Measurements from ENCODE around the gene KLHL8. TPM values are rescaled to one million over a fixed set of nuclear protein-coding genes. Genes with fewer than 3 reads are reported as not detected.

Gene KLHL8
- total RNA-seq, 1 donor, result 14.2 TPM

DNA sequence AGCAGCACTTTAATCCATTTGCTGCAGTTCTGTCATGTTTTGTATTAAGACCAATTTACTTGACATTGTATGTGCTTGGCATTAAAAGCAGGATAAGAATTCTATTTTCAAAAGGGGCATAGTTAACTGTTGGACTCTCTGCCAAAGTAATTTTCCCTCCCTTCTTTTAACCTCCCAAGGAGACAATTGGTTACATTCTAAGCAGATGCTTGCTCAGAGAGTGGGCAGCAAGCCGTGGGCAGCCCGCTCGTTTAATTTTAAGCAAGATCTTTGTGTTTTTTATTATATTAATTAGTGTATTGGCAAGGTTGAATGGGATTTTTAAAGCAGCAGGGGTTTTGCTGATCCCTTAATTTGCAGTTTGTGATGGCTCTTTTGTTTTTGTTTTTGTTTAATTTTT is 37.1 kb upstream of the KLHL8 start:
- H3K4me3 ChIP-seq (ENCODE audit: low read depth, low read length), result no peak overlapping the region
- DNase-seq (ENCODE audit: low read depth), result no peak
- TF ChIP-seq, protein P1, sequence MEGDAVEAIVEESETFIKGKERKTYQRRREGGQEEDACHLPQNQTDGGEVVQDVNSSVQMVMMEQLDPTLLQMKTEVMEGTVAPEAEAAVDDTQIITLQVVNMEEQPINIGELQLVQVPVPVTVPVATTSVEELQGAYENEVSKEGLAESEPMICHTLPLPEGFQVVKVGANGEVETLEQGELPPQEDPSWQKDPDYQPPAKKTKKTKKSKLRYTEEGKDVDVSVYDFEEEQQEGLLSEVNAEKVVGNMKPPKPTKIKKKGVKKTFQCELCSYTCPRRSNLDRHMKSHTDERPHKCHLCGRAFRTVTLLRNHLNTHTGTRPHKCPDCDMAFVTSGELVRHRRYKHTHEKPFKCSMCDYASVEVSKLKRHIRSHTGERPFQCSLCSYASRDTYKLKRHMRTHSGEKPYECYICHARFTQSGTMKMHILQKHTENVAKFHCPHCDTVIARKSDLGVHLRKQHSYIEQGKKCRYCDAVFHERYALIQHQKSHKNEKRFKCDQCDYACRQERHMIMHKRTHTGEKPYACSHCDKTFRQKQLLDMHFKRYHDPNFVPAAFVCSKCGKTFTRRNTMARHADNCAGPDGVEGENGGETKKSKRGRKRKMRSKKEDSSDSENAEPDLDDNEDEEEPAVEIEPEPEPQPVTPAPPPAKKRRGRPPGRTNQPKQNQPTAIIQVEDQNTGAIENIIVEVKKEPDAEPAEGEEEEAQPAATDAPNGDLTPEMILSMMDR (IDR thresholded peaks at IDR 0.05; ENCODE audit: insufficient read depth, low read depth, low read length), result no peak

DNA sequence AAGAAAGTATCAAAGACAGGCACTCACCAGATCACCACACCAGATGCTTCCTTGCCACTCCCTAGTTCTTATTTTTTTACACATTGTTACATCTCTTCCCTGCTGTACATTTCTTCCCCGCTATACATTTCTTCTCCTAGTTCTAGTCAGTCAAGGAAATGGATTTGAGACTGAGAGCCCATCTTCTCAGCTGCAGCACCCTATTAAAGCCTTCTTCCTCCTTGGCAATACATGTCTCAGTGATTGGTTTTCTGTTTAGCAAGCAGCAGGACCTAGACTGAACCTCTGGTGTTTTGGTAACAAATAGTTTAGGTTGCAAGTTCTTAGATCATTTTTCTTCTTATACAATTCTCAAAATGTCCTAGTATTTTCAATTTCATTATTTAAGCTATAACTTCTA is 35.3 kb upstream of the KLHL8 start:
- no peak for DNase-seq (ENCODE audit: low read depth)
- H3K4me3 ChIP-seq (ENCODE audit: low read depth, low read length), result no peak overlapping the region
- TF ChIP-seq, protein P1 (IDR thresholded peaks at IDR 0.05; ENCODE audit: insufficient read depth, low read depth, low read length), result no peak

DNA sequence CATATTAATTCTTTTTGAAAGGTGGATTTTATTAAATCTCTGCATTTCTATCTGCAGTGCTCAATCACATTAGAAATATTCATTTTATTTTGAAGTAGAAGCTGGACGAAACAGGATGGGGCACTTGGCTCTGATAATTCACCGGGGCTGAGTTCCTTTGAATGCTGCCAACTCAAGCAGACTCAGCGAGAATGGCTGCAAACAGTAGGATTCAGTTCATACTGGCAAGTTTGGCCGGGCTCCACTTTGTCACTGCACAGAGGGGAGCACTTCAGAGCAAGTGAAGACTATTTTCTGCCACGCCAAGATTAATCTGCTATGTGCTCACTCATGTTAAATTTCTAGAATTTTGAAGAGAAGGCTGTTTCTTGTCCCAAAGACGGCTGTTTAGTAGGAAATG is 30.7 kb upstream of the KLHL8 start:
- H3K4me3 ChIP-seq (ENCODE audit: low read depth, low read length), result no peak overlapping the region
- DNase-seq (ENCODE audit: low read depth), result no peak
- TF ChIP-seq, protein P1 (IDR thresholded peaks at IDR 0.05; ENCODE audit: insufficient read depth, low read depth, low read length), result no peak

DNA sequence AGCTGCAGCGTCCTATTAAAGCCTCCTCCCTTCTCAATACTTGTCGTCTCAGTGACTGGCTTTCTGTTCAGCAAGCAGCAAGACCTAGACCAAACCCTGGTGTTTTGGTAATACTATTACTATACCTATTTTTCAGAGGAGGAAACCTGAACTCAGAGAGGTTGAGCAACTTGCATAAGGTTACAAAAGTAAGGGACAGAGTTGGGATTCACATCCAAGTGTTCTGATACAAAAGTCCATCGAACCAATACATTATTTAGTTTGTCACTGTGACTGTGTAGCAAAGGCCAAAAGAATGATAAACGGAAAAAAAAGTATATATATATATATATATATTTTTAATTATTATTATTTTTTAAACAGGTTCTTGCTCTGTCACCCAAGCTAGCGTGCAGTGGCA is 29.9 kb upstream of the KLHL8 start:
- H3K4me3 ChIP-seq (ENCODE audit: low read depth, low read length), result no peak overlapping the region
- TF ChIP-seq, protein P1 (IDR thresholded peaks at IDR 0.05; ENCODE audit: insufficient read depth, low read depth, low read length), result no peak
- no peak for DNase-seq (ENCODE audit: low read depth)

DNA sequence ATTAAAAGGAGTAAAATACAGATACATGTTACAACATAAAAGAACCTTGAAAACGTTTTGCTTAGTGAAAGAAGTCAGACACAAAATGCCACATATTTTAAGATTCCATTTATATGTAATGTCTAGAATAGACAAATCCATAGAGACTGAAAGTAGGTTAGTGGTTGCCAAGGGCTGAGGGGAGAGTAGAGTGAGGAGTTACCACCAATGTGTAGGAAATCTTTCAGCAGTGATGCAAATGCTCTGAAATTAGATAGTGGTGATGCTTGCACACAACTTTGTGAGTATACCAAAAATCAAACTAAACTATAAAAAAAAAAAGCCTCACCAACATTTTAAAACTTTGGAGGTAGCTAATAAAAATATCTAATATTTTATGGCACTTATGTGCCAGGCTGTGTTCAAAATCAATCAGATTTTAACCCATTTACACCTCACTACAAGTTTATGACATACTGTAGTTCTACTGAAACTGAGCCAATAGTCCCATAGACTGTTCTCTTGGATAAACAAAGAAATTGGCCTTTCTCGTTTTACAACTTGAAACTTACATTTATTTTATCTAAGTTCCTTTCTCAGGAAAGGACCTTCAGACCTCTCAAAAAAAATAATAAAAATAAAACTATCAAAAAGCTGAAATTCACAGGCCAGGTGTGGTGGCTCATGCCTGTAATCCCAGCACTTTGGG is 29.1 kb upstream of the KLHL8 start:
- no peak overlapping the region for H3K4me3 ChIP-seq (ENCODE audit: low read depth, low read length)
- DNase-seq (ENCODE audit: low read depth), result no peak
- TF ChIP-seq, protein P1 (IDR thresholded peaks at IDR 0.05; ENCODE audit: insufficient read depth, low read depth, low read length), result no peak

DNA sequence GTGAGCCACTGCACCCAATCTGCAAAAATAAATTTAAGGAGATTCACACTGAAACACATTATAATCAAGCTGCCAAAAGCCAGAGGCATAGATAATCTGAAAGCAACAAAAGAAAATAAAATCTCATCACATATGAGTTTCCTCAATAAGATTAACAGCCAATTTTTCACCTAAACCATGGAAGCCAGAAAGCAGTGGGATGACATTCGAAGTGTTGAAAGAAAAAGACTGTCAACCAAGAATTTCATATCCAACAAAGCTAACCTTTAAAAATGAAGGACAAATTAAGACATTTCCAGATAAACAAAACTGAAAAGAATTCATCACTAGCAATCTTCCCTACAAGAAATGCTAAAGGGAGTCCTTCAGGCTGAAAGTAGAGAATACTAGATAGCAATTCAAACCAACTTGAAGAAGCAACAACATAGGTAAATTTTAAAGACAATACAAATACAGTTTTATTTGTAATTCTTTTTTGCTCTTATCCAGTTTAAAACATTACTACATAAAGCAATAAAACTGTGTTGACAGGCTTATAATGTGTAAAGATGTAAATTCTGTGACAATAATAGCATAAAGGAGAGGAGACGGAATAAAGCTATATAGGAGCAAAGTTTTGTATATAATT is 23.1 kb upstream of the KLHL8 start:
- no peak overlapping the region for H3K4me3 ChIP-seq (ENCODE audit: low read depth, low read length)
- TF ChIP-seq, protein P1 (IDR thresholded peaks at IDR 0.05; ENCODE audit: insufficient read depth, low read depth, low read length), result no peak
- DNase-seq (ENCODE audit: low read depth), result no peak
